ENCODE results near the gene ATG13.
"Not testable (repeated sequence)": the region's sequence is repeated elsewhere in the genome, so short reads cannot be mapped to it uniquely, and the experiment has no call there.

The ATG13 gene

GRCh38 chr11:46643986-46644385 lies 26.6 kb downstream of the ATG13 start:
- peak; percentile 91 for DNase-seq (ENCODE audit: low spot score)

DNA sequence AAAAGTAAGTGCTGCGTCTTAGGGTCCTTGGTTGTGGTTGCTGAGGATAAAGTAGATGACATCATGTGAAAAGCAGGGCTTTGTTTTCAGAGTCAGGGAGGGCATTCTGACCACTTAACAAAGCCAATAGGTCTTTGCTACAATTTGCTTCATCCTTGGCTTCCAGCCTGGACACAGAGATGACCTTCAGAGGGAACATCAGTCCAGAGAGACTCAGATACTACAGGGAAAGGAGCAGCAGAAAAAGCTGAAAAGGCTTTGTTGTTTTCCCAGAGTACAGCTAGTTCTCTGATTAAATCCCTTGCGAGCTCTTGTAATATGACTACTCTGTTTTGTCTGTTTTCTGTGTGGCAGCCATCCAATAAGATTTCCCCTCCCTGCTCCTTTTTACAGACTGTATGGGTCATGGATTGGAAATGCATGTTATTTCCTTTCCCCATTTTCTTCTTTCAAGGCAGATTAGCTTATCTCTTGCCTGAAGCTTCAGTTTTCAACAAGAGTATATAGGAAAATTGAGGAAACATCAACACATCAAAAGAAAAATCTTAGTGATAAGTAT lies 31.9 kb downstream of the ATG13 start:
- DNase-seq (ENCODE audit: low spot score), result peak; percentile 97

DNA sequence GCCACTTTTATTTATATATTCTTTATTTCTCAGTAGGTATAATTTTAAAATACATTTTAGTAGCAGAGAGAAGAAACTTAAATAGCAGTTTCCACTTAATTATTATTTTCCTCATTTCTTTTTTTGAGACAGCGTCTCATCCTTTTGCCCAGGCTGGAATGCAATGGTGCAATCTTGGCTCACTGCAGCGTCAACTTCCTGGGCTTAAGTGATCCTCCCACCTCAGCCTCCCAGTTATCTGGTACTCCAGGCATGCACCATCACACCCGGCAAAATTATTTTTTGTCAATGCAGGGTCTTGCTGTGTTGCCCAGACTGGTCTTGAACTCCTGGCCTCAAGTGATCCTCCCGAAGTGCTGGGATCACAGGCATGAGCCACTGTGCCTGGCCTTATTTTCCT lies 38.3 kb downstream of the ATG13 start:
- no peak for DNase-seq (ENCODE audit: low spot score)

- DNase-seq (ENCODE audit: low spot score), result no peak
Observed at GRCh38 chr11:46657186-46657585, 39.8 kb downstream of the ATG13 start.

DNA sequence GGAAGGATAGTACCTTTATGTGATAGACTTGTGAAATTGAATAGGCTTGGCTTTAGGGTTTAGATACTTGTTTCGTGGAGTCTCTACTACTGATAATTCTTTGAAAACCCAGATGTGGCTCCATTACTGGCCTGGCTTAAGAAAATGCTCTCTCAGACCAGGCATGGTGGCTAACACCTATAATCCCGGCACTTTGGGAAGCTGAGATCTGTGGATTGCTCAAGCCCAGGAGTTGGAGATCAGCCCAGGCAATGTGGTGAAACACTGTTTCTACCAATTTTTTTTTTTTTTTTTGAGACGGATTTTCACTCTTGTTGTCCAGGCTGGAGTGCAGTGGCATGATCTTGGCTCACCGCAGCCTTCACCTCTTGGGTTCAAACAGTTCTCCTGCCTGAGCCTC lies 40.9 kb downstream of the ATG13 start:
- no peak for DNase-seq (ENCODE audit: low spot score)

DNA sequence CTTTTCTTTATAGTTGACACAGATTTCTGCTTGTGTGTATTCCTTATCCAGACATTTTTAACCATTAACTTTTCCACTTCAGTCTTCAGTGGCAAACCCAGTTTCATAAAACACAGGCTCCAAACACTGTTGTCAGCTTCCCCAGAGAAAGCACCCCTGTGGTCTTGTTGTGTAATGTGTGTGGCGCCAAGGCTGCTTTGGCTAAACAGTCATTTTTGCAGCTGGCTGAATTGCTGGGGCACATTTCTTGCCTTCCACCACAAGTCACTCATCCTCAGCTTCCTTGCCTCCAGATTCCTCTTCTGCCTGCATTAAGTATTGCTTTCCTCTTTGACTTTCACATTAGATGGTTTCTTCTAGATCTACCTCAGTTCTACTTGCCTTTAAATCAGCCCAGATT lies 42.6 kb downstream of the ATG13 start:
- DNase-seq (ENCODE audit: low spot score), result no peak

GRCh38 chr11:46661836-46662235 lies 44.5 kb downstream of the ATG13 start:
- no peak for DNase-seq (ENCODE audit: low spot score)

DNA sequence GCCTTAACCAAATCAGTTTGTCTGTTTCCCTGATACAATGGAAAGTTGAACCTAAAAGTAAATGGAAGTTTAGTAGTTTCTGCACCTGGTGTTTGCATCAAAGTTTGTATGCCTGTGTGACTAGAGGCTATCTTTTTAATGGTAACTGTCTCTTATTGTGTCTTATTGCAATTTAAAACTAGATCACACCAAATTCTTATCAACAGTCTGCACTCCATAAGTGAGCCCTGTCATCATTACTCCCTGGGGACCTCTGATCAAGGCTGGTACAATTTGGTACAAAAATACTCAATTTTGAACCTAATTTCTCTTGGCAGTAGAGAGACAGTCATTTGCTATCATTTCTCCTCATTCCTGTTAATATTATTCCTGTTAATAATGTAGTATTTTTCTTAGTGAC lies 45.0 kb downstream of the ATG13 start:
- no peak for DNase-seq (ENCODE audit: low spot score)

DNA sequence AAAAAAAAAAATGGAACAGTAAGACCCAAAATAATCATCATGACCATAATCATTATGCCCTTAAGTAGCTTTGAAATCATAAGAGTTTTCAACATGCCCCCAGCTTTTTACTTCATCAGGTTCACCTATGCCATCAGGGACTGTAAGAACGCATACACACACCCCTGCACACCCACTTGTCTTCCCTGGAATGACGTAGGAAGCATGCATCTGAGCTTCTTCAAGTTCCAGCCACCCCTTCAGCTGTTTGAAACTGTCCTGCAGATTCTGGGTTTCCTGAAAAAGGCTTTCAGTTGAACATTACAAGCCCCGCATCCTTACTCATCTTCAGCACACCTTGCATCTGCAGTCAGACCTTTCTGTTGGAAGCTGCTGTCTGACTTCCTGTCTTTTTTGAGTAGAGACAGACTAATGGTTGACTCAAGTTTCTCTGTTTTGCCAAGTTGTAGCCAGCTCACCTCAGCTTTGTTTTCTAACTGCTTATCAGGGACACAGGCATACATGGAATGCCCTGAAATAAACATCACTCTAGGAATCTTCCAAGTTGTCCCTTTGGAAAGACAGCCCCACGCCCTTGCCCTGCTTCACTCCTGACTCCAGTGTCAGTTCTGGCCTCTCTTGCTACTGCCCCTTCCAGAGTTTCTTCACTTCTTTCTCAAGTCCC lies 46.1 kb downstream of the ATG13 start:
- DNase-seq (ENCODE audit: low spot score), result no peak

DNA sequence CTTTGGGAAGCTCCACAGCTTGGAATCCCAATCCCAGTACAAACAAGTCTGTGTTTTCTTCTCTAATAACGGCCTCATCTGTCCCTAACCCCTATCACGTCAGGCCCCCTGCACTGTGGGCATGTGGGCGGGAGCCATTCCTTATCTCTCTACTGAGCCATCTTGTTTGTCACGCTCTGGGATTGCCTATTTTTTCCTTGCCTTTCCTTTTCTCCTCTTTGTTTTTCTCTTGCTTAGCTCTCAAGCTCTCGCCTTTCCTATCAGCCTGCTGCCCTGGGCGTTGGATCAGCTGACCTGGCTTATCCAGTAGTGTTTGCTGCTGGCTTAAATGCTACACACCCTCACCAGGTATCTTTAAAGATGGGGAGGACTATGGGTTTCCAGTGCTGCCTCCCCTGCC lies 47.3 kb downstream of the ATG13 start:
- DNase-seq (ENCODE audit: low spot score), result no peak

DNA sequence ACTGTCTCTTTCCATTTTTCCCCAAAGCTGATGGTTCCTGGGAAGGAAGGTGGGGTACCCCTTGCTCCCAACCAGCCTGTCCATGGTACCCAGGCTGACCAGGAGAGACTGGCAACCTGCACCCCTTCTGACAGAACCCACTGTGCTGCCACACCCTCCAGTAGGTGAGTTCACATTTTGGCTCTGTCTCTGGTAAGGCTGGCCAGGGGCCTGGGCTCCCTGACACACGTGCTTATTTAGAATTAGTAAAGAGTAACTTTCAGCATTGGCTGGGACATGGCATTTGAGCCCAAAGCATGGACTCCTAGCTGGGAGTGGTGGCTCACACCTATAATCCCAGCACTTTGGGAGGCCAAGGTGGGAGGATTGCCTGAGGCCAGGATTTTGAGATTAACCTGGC lies 48.0 kb downstream of the ATG13 start:
- DNase-seq (ENCODE audit: low spot score), result no peak

DNA sequence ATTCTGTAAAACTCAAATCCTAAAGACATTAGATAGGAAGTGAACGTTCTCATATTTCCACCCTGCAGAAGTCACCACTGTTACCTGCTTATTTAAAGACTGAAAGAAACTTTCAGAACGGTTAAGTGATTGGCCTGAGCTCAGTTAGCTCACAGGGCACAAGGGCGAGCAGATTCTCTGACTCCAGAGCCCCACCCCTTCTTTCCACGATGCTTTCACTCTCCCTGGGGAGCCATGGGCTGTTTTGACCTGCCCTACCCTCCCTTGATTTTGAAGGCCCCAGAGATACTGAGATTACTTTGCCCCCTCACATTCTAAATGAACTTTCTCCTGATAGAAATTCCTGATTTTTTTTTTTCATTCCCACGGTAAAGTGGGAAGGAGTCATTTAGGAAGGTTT lies 49.2 kb downstream of the ATG13 start:
- DNase-seq (ENCODE audit: low spot score), result no peak

- DNase-seq (ENCODE audit: low spot score), result no peak
Observed at GRCh38 chr11:46667043-46667481, 49.7 kb downstream of the ATG13 start.

GRCh38 chr11:46668480-46669085 lies 51.2 kb downstream of the ATG13 start:
- no peak for DNase-seq (ENCODE audit: low spot score)

DNA sequence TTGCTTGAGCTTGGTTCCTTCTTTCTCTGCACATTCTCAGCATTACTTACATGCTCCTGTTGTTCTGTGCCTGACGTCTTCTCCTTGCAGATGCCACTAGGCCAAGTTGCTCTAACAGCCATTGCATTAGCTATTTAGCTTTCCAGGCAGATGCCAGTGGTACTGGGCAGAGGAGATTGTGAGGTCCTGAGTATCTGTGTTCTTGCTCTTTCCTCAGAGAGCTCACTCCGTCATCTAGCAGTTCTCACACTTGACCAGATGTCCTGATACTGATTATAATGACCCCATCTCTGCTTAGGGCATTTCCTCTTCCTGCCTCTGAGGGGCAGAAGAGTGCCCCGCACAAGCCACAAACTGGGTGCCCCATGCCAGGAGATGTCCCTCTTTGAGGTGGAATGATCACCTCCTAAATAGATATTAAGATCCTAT lies 52.4 kb downstream of the ATG13 start:
- no peak for DNase-seq (ENCODE audit: low spot score)

DNA sequence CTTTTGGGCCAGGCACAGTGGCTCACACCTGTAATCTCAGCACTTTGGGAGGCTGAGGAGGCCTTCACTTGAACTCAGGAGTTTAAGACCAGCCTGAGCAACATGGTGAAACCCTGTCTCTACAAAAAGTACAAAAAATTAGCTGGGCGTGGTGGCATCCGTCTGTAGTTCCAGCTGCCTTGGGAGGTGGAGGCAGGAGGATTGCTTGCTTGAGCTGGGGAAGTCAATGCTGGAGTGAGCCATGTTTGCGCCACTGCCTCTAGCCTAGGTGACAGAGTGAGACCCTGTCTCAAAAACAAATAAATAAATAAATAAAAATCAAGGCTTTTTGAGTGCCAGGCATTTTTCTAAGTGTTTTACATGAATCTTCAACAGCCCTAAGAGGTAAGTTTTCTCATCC lies 53.2 kb downstream of the ATG13 start:
- DNase-seq (ENCODE audit: low spot score), result not testable (repeated sequence)

DNA sequence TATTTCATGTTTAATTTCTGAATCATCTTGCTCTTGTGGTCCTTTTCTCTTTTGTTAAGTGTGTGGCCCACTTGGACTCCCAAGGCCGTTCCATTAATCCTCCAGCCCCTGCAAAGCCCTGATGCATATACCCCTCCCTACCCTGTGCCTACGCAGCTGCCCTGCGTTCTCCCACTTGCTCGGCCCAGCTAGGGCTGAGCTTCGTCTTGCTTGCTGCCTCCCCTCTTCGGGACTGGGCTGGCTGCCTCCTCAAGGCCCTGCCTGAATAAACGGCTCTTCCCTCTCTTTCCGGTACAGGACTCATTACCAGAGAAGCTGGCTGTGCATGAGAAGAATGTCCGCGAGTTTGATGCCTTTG lies 54.6 kb downstream of the ATG13 start:
- no peak for DNase-seq (ENCODE audit: low spot score)

GRCh38 chr11:46672381-46672839 lies 55.1 kb downstream of the ATG13 start:
- no peak for DNase-seq (ENCODE audit: low spot score)

DNA sequence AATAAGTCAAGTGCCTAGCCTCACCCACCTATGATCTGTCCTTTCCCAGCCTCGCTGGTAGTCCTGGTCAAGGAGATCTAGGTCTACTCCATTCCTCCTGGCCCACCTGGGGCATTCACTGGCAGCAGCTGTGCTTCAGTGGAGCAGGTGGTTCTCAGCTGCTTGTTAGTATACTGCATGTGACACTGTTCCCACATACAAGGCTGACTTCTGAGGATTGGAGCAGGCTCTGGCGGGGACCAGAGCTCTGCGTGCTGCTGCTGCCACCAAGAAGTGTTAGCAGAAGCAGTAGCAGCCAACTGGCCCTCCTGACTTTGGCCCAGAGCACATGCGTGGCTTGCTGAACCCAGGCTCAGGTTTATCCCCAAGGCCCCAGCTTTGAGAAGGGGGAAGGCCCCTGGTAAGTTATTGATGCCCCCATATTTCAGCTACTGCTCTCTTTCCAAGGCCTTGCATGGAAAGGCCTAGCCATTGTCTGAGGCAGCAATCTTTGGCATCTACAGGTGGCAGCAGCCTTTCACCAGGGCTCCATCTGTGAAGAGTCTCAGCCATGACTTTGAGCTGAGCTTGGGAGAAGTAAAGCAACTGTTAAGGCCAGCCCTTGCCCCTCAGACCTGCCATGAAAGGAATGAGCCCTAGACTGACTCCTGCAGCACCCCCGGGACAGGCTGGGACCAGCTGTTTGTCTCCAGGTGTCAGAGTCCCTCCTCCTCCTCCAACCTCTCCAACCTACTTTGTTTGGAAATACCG lies 56.5 kb downstream of the ATG13 start:
- no peak for DNase-seq (ENCODE audit: low spot score)

- no peak for DNase-seq (ENCODE audit: low spot score)
Observed at GRCh38 chr11:46674463-46675287, 57.3 kb downstream of the ATG13 start.

GRCh38 chr11:46675288-46675851 lies 58.0 kb downstream of the ATG13 start:
- no peak for DNase-seq (ENCODE audit: low spot score)

DNA sequence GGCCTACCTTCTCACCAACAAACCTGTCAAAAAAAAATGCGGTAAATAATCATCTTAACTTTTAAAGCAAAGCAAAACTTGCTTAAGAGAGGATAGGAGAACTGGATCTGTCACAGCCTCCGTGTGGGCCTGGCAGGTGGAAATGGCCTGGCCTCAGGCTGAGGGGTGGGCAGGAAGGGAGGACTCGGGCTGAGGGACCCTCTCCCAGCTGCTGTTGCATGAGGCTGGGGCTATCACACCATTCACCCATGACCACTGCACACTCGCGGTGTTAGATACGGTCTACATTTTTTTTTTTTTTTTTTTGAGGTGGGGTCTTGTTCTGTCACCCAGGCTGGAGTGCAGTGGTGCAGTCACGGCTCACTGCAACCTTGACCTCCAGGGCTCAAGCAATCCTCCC lies 58.6 kb downstream of the ATG13 start:
- DNase-seq (ENCODE audit: low spot score), result no peak
